DOHH2 (cell line): Measurements from ENCODE around the gene GALNT13.

Source experiments
- H3F3A ChIP-seq: fragments of 200-600 bp; sonication (generic), shearing (Covaris generic); 2 replicates; pipeline ENCODE4 v1.6.0; 2016; ENCODE audit warnings: antibody characterized with exemption, mild to moderate bottlenecking; ENCODE audit not compliant: control insufficient read depth, insufficient read depth
- H3K27ac ChIP-seq: fragments of 200-600 bp; sonication (generic); 2 replicates; pipeline ENCODE4 v1.5.1; 2014; ENCODE audit warnings: low read depth, mild to moderate bottlenecking, low read length, moderate library complexity
- H3K27me3 ChIP-seq: fragments of 200-600 bp; sonication (generic); 2 replicates; pipeline ENCODE4 v1.6.1; 2014; ENCODE audit warnings: mild to moderate bottlenecking, low read length, mixed read lengths; ENCODE audit not compliant: control insufficient read depth
- H3K36me3 ChIP-seq: fragments of 200-600 bp; sonication (generic); 2 replicates; pipeline ENCODE4 v1.6.1; 2014; ENCODE audit warnings: mild to moderate bottlenecking, low read length, moderate library complexity, mixed read lengths; ENCODE audit not compliant: control insufficient read depth
- H3K4me1 ChIP-seq: fragments of 200-600 bp; sonication (generic); 2 replicates; pipeline ENCODE4 v1.6.1; 2014; ENCODE audit warnings: mild to moderate bottlenecking, low read length, mixed read lengths; ENCODE audit not compliant: control insufficient read depth
- H3K4me2 ChIP-seq: fragments of 200-600 bp; sonication (generic); 2 replicates; pipeline ENCODE4 v1.6.0; 2014; ENCODE audit warnings: mild to moderate bottlenecking, low read length, moderate library complexity
- H3K4me3 ChIP-seq: fragments of 200-600 bp; sonication (generic); 2 replicates; pipeline ENCODE4 v1.5.1; 2014; ENCODE audit warnings: mild to moderate bottlenecking, low read length, mixed read lengths
- H3K79me2 ChIP-seq: fragments of 200-600 bp; sonication (generic); 2 replicates; pipeline ENCODE4 v1.6.1; 2014; ENCODE audit warnings: mild to moderate bottlenecking, low read length, mixed read lengths; ENCODE audit not compliant: control insufficient read depth
- H3K9me2 ChIP-seq: fragments of 200-600 bp; sonication (generic); replicated peaks from 2 replicates; pipeline ENCODE4 v1.6.1; 2014; ENCODE audit warnings: mild to moderate bottlenecking, low read length, mixed read lengths; ENCODE audit not compliant: control insufficient read depth
- H3K9me3 ChIP-seq: fragments of 200-600 bp; sonication (generic); 2 replicates; pipeline ENCODE4 v1.6.1; 2014; ENCODE audit warnings: antibody characterized with exemption, low read length, mixed read lengths; ENCODE audit not compliant: control insufficient read depth, insufficient read depth
- H4K20me1 ChIP-seq: fragments of 200-600 bp; sonication (generic); 2 replicates; pipeline ENCODE4 v1.6.0; 2014; ENCODE audit warnings: low read depth, mild to moderate bottlenecking, antibody characterized with exemption, low read length, moderate library complexity; ENCODE audit not compliant: control insufficient read depth, insufficient read depth
- CTCF ChIP-seq: fragments of 200-600 bp; sonication (generic); IDR thresholded peaks from one replicate; pipeline ENCODE4 v1.5.1; 2014; ENCODE audit warnings: antibody characterized with exemption, mild to moderate bottlenecking, low read depth, low read length; ENCODE audit not compliant: poor library complexity, severe bottlenecking
- EZH2phosphoT487 ChIP-seq: fragments of 200-600 bp; sonication (generic); IDR thresholded peaks from 2 replicates; pipeline ENCODE4 v1.6.1; 2017; ENCODE audit warnings: borderline replicate concordance, mild to moderate bottlenecking, antibody characterized with exemption, low read length, moderate library complexity, mixed read lengths

Gene GALNT13

GRCh38 chr2:154375579-154375931 is 503.8 kb downstream of the GALNT13 start:
- Histone ChIP-seq H3K36me3 (no peaks in the 10 kb centered on the region), H4K20me1 (no peaks in the 10 kb centered on the region), H3F3A (no peaks in the 10 kb centered on the region), H3K9me3 (no peaks in the 10 kb centered on the region), H3K4me3 (no peak overlapping the region), H3K79me2 (no peaks in the 10 kb centered on the region), H3K27ac (no peak overlapping the region), H3K9me2 (no peaks in the 10 kb centered on the region), H3K27me3 (no peaks in the 10 kb centered on the region; the same call in 1 of the 2 replicates), H3K4me1 (no peaks in the 10 kb centered on the region), H3K4me2 (peak overlapping the region; percentile 26; the same call in 1 of the 2 replicates)
- peak; percentile 33 for TF ChIP-seq CTCF
- TF ChIP-seq EZH2phosphoT487 = no peak

GRCh38 chr2:154381931-154382794 is 510.4 kb downstream of the GALNT13 start:
- Histone ChIP-seq H3K4me2 (no peak overlapping the region), H3K79me2 (no peaks in the 10 kb centered on the region), H3K27me3 (no peaks in the 10 kb centered on the region), H4K20me1 (no peaks in the 10 kb centered on the region), H3F3A (no peaks in the 10 kb centered on the region), H3K4me1 (peaks cover 10% of the 10 kb centered on the region), H3K9me2 (no peaks in the 10 kb centered on the region), H3K27ac (no peak overlapping the region), H3K4me3 (no peak overlapping the region), H3K9me3 (no peaks in the 10 kb centered on the region), H3K36me3 (no peaks in the 10 kb centered on the region)
- TF ChIP-seq CTCF = no peak
- TF ChIP-seq EZH2phosphoT487 = no peak

GRCh38 chr2:154386186-154386585 is 514.5 kb downstream of the GALNT13 start:
- TF ChIP-seq CTCF = no peak
- no peak for TF ChIP-seq EZH2phosphoT487
- H3K4me3 ChIP-seq = no peak overlapping the region
- no peak overlapping the region for H3K27ac ChIP-seq
- peaks cover 12% of the 10 kb centered on the region for H3K9me3 ChIP-seq
- peaks cover 14% of the 10 kb centered on the region for H3K4me1 ChIP-seq
- no peaks in the 10 kb centered on the region for H4K20me1 ChIP-seq
- no peak overlapping the region for H3K4me2 ChIP-seq
- H3F3A ChIP-seq = no peaks in the 10 kb centered on the region
- H3K79me2 ChIP-seq = no peaks in the 10 kb centered on the region
- H3K9me2 ChIP-seq = no peaks in the 10 kb centered on the region
- peaks cover 2% of the 10 kb centered on the region; the same call in 1 of the 2 replicates for H3K36me3 ChIP-seq
- H3K27me3 ChIP-seq = no peaks in the 10 kb centered on the region
